NCI-H345 (cell line): ENCODE data around the gene CCL3.
"Not testable (repeated sequence)": the region's sequence is repeated elsewhere in the genome, so short reads cannot be mapped to it uniquely, and the experiment has no call there.

Experiments used
- DNase-seq: peaks from one replicate; lab custom pipeline; 2025; lab: John Stamatoyannopoulos, UW

The CCL3 gene

GRCh38 chr17:36089888-36090836 lies at the start of gene CCL3:
Gene CCL3, minus strand, starts transcription at chr17:36090143. Its CDS starts 85 bp downstream, at chr17:36090058.
- no peak for DNase-seq

- DNase-seq = no peak
Measured at GRCh38 chr17:36136439-36136838, 46.5 kb upstream of the CCL3 start.

GRCh38 chr17:36136036-36136435 lies 46.1 kb upstream of the CCL3 start:
- no peak for DNase-seq

GRCh38 chr17:36135465-36135864 lies 45.5 kb upstream of the CCL3 start:
- no peak for DNase-seq

GRCh38 chr17:36133602-36134236 lies 43.8 kb upstream of the CCL3 start:
- DNase-seq = peak; percentile 79

GRCh38 chr17:36132421-36132831 lies 42.5 kb upstream of the CCL3 start:
- DNase-seq = no peak

GRCh38 chr17:36131931-36132330 lies 42.0 kb upstream of the CCL3 start:
- no peak for DNase-seq

- DNase-seq = no peak
Measured at GRCh38 chr17:36131421-36131820, 41.5 kb upstream of the CCL3 start.

- DNase-seq = no peak
Measured at GRCh38 chr17:36130346-36130745, 40.4 kb upstream of the CCL3 start.

GRCh38 chr17:36129616-36130015 lies 39.7 kb upstream of the CCL3 start:
- no peak for DNase-seq

GRCh38 chr17:36128411-36128978 lies 38.6 kb upstream of the CCL3 start:
- no peak for DNase-seq

GRCh38 chr17:36127911-36128310 lies 38.0 kb upstream of the CCL3 start:
- no peak for DNase-seq

GRCh38 chr17:36127199-36127893 lies 37.4 kb upstream of the CCL3 start:
- no peak for DNase-seq

GRCh38 chr17:36124879-36125824 lies 35.2 kb upstream of the CCL3 start:
- DNase-seq = no peak

GRCh38 chr17:36123431-36123830 lies 33.5 kb upstream of the CCL3 start:
- no peak for DNase-seq

- not testable (repeated sequence) for DNase-seq
Measured at GRCh38 chr17:36121099-36121498, 31.2 kb upstream of the CCL3 start.

GRCh38 chr17:36120221-36120620 lies 30.3 kb upstream of the CCL3 start:
- no peak for DNase-seq

- DNase-seq = no peak
Measured at GRCh38 chr17:36118477-36119353, 28.8 kb upstream of the CCL3 start.

GRCh38 chr17:36117505-36118382 lies 27.8 kb upstream of the CCL3 start:
- DNase-seq = no peak
